ENCODE results near the gene COMP. TPM values are rescaled to one million over a fixed set of nuclear protein-coding genes. Genes with fewer than 3 reads are reported as not detected.

COMP gene
- total and polyA plus RNA-seq, 2 donors (not counting 1 experiment from before 2014, with no cell fraction given) = not detected

GRCh38 chr19:18791315-18791678 is 192 bp upstream of the COMP start:
- intact Hi-C loops (cut with micrococcal nuclease) = no loop called here
- Histone ChIP-seq H3K27me3 (replicated peaks in 1 of 4; ENCODE audit: control extremely low read depth in 1 of 4, control insufficient read depth in 3 of 4, insufficient read depth in 4 of 4, low read length in 3 of 4) (peaks cover 0 to 77% (median 33%) of the 10 kb centered on the region in 4 experiments), H2AFZ (ENCODE audit: insufficient read depth, low read depth, low read length, poor library complexity, severe bottlenecking) (peak overlapping the region; percentile 65), H3K4me2 (replicated peaks; ENCODE audit: low read depth, low read length, poor library complexity, severe bottlenecking) (peak overlapping the region; percentile 91), H3K79me2 (ENCODE audit: control insufficient read depth, insufficient read depth, low read length) (no peaks in the 10 kb centered on the region), H3K4me1 (ENCODE audit: control insufficient read depth in 2 of 2, insufficient read depth in 2 of 2, low read length in 2 of 2) (peaks cover 40 to 42% of the 10 kb centered on the region in 2 donors), H3K27ac (ENCODE audit: low read length in 2 of 2) (no peak overlapping the region), H3K9ac (ENCODE audit: low read length) (no peak overlapping the region), H3K9me3 (ENCODE audit: control extremely low read depth in 1 of 3, control insufficient read depth in 2 of 3, insufficient read depth in 1 of 3, low read length in 2 of 3) (peaks cover 0 to 44% (median 0%) of the 10 kb centered on the region in 3 donors), H4K20me1 (ENCODE audit: control insufficient read depth, insufficient read depth, low read length, poor library complexity, severe bottlenecking) (peaks cover 12% of the 10 kb centered on the region), H3K4me3 (ENCODE audit: control extremely low read depth in 1 of 5, extremely low read depth in 1 of 5, insufficient read depth in 1 of 5, low read depth in 2 of 5, low read length in 4 of 5) (no peak overlapping the region), H3K36me3 (replicated peaks in 1 of 2; ENCODE audit: control extremely low read depth in 1 of 2, control insufficient read depth in 1 of 2, extremely low read depth in 1 of 2, insufficient read depth in 2 of 2, low read length in 1 of 2) (no peaks in the 10 kb centered on the region)
- TF ChIP-seq CTCF (IDR thresholded peaks at IDR 0.05) = no peak
- no peak for TF ChIP-seq EZH2 (IDR thresholded peaks at IDR 0.05; ENCODE audit: borderline replicate concordance, insufficient read depth, low read depth, low read length, poor library complexity, severe bottlenecking)
- ChIA-PET CTCF (interaction anchor here (1.4 kb wide), 1 partner anchor 56 kb away, joined by 4 read pairs; no protein-coding TSS in a partner anchor), POLR2A (no interaction called here)
- Mint-ChIP-seq H3K4me1 (peaks cover 35% of the 10 kb centered on the region), H3K9me3 (ENCODE audit: insufficient read depth) (no peaks in the 10 kb centered on the region), H3K4me3 (peak overlapping the region; percentile 64), H3K27ac (no peak overlapping the region), H3K27me3 (peaks cover 52% of the 10 kb centered on the region)
- 18% methylated on average over 18 of the region's 21 CpGs for WGBS (ENCODE audit: insufficient coverage)
- ATAC-seq (ENCODE audit: low read depth) = no peak
- DNase-seq = no peak

GRCh38 chr19:18789883-18790565 is 1.1 kb downstream of the COMP start:
- peak overlapping the region; percentile 67 for H3K27ac Mint-ChIP-seq
- Histone ChIP-seq H3K4me3 (ENCODE audit: control extremely low read depth in 1 of 5, extremely low read depth in 1 of 5, insufficient read depth in 1 of 5, low read depth in 2 of 5, low read length in 4 of 5) (peak overlapping the region in 4 of 5 experiments; percentile 19 to 53 (median 38)), H3K4me2 (replicated peaks; ENCODE audit: low read depth, low read length, poor library complexity, severe bottlenecking) (peak overlapping the region; percentile 91), H3K27me3 (replicated peaks in 1 of 4; ENCODE audit: control extremely low read depth in 1 of 4, control insufficient read depth in 3 of 4, insufficient read depth in 4 of 4, low read length in 3 of 4) (peaks cover 0 to 83% (median 38%) of the 10 kb centered on the region in 4 experiments), H2AFZ (ENCODE audit: insufficient read depth, low read depth, low read length, poor library complexity, severe bottlenecking) (peak overlapping the region; percentile 65), H3K79me2 (ENCODE audit: control insufficient read depth, insufficient read depth, low read length) (no peaks in the 10 kb centered on the region), H3K9me3 (ENCODE audit: control extremely low read depth in 1 of 3, control insufficient read depth in 2 of 3, insufficient read depth in 1 of 3, low read length in 2 of 3) (peaks cover 0 to 57% (median 0%) of the 10 kb centered on the region in 3 donors), H3K4me1 (ENCODE audit: control insufficient read depth in 2 of 2, insufficient read depth in 2 of 2, low read length in 2 of 2) (peaks cover 46 to 49% of the 10 kb centered on the region in 2 donors), H3K27ac (ENCODE audit: low read length in 2 of 2) (no peak overlapping the region), H3K36me3 (replicated peaks in 1 of 2; ENCODE audit: control extremely low read depth in 1 of 2, control insufficient read depth in 1 of 2, extremely low read depth in 1 of 2, insufficient read depth in 2 of 2, low read length in 1 of 2) (no peaks in the 10 kb centered on the region), H4K20me1 (ENCODE audit: control insufficient read depth, insufficient read depth, low read length, poor library complexity, severe bottlenecking) (peaks cover 12% of the 10 kb centered on the region), H3K9ac (ENCODE audit: low read length) (peak overlapping the region; percentile 59)
- peaks cover 44% of the 10 kb centered on the region for H3K4me1 Mint-ChIP-seq
- peak overlapping the region; percentile 92 for H3K4me3 Mint-ChIP-seq
- DNase-seq (peak; percentile 74), ATAC-seq (ENCODE audit: low read depth) (peak; percentile 55)
- H3K27me3 Mint-ChIP-seq = peaks cover 59% of the 10 kb centered on the region
- TF ChIP-seq CTCF (IDR thresholded peaks at IDR 0.05) (no peak), EZH2 (IDR thresholded peaks at IDR 0.05; ENCODE audit: borderline replicate concordance, insufficient read depth, low read depth, low read length, poor library complexity, severe bottlenecking) (no peak)
- intact Hi-C loops (cut with micrococcal nuclease) = loop anchor here (5.0 kb wide), 2 partner anchors 42 to 153 kb away; partner anchors contain the start of genes KLHL26 and UPF1
- CTCF ChIA-PET = no interaction called here
- WGBS (ENCODE audit: insufficient coverage) = 1% methylated on average over 47 of the region's 65 CpGs
- no peaks in the 10 kb centered on the region for H3K9me3 Mint-ChIP-seq (ENCODE audit: insufficient read depth)
- POLR2A ChIA-PET = no interaction called here

All from B cell (primary cell).